Colonic mucosa (tissue), 4 donors: ENCODE data around the gene FARP2. TPM values are rescaled to one million over a fixed set of nuclear protein-coding genes. Genes with fewer than 3 reads are reported as not detected.

ENCODE experiments used
- DNase-seq: peaks from one replicate; pipeline ENCODE4 v3.0.0-alpha.2; 2020
- H3K27ac ChIP-seq: fragments of 200-600 bp; one replicate; pipeline ENCODE4 v1.8.0; 2021
- H3K27me3 ChIP-seq: fragments of 200-600 bp; one replicate; pipeline ENCODE4 v1.8.0; 2021
- H3K36me3 ChIP-seq: fragments of 200-600 bp; one replicate; pipeline ENCODE4 v1.8.0; 2021
- H3K4me1 ChIP-seq: fragments of 200-600 bp; one replicate; pipeline ENCODE4 v1.8.0; 2021; ENCODE audit warnings: mild to moderate bottlenecking
- H3K4me3 ChIP-seq: fragments of 200-600 bp; one replicate; pipeline ENCODE4 v1.8.0; 2021
- H3K9ac ChIP-seq, 2 donors: one replicate each; pipeline ENCODE4 v1.7.0; 2013; ENCODE audit warnings: control low read depth in 2 of 2, low read depth in 2 of 2, low read length in 2 of 2
- H3K9me3 ChIP-seq: fragments of 200-600 bp; one replicate; pipeline ENCODE4 v1.8.0; 2021
- intact Hi-C: fragments of 100-400 bp; cut with DNase I; formaldehyde crosslinking; loops from one replicate; pipeline ENCODE4 v1.14.1; 2022
- total RNA-seq, 2 donors: library from RNA; stranded (reverse); fragmentation: NEBNext Ultra II Directional in 1 of 2; extraction: Animal tissue kit (Norgen Biotek cat#: 25700) in 1 of 2; gene quantifications; one replicate each; pipeline ENCODE4 v1.2.1, GENCODE V29; 2021
- TF ChIP-seq, protein P1 (sequence below): fragments of 200-600 bp; IDR thresholded peaks from one replicate; pipeline ENCODE4 v1.8.0; 2022; ENCODE audit warnings: antibody characterized with exemption, mild to moderate bottlenecking
- donor health status: healthy.
- donor health status: DM: no; HTN: no; CAD: no.
- donor health status: DM: no; HTN: no; CAD: no.

FARP2 gene
- total RNA-seq, 2 donors from 2014 or later: 107 to 122 TPM

DNA sequence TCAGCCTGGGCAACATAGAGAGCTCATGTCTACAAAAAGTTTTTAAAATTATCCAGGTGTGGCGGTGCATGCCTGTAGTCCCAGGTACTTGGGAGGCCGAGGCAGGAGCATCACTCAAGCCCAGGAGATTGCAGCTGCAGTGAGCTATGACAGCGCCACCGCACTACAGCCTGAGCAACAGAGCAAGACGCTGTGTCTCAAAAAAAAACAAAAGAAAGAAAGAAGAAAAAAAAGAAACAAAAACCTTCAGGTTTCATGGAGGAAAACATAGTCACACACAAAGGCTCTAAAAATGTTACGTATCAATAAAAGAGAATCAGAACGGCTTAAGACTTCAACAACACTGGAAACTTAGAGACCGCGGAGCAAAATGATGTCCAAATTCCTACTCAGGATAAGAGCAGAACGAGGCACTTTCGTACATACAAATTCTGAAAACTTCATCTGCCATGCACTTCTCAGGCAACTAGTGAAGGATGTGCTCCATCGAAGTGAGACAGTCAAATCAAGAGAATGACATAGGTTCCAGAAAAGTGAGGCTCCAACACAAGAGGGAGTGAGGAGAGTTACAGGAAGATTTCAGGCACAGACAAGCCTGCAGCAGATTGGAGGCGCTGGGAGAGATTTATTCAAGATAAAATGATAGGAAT lies 45.0 kb upstream of the FARP2 start:
- no peaks in the 10 kb centered on the region for H3K27me3 ChIP-seq
- no peaks in the 10 kb centered on the region for H3K4me1 ChIP-seq
- no peaks in the 10 kb centered on the region for H3K9me3 ChIP-seq
- TF ChIP-seq, protein P1, sequence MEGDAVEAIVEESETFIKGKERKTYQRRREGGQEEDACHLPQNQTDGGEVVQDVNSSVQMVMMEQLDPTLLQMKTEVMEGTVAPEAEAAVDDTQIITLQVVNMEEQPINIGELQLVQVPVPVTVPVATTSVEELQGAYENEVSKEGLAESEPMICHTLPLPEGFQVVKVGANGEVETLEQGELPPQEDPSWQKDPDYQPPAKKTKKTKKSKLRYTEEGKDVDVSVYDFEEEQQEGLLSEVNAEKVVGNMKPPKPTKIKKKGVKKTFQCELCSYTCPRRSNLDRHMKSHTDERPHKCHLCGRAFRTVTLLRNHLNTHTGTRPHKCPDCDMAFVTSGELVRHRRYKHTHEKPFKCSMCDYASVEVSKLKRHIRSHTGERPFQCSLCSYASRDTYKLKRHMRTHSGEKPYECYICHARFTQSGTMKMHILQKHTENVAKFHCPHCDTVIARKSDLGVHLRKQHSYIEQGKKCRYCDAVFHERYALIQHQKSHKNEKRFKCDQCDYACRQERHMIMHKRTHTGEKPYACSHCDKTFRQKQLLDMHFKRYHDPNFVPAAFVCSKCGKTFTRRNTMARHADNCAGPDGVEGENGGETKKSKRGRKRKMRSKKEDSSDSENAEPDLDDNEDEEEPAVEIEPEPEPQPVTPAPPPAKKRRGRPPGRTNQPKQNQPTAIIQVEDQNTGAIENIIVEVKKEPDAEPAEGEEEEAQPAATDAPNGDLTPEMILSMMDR: no peak
- DNase-seq: no peak
- H3K27ac ChIP-seq: no peak overlapping the region
- H3K36me3 ChIP-seq: no peaks in the 10 kb centered on the region
- H3K9ac ChIP-seq: no peak overlapping the region
- intact Hi-C loops: no loop called here
- no peak overlapping the region for H3K4me3 ChIP-seq

DNA sequence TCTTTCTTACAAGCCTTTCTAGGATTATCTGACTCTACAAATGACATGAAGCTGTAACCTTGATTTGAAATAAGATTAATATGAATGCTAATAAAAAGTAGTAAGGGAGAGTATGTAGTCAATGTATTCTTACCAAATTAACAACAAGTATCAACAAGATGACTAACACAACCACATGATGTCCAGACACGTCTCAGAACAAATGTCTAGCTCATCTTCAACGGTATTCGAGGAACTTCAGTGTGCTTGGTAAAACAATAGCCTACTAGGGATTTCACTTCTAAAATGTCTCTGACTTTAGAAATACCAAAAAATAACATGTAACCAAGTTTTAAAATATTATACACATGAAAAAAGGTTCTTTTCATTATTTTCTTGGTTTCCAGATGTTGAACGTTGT lies 44.0 kb upstream of the FARP2 start:
- H3K4me3 ChIP-seq: no peak overlapping the region
- no peaks in the 10 kb centered on the region for H3K27me3 ChIP-seq
- intact Hi-C loops: no loop called here
- H3K9ac ChIP-seq: no peak overlapping the region
- no peaks in the 10 kb centered on the region for H3K4me1 ChIP-seq
- no peak overlapping the region for H3K27ac ChIP-seq
- no peaks in the 10 kb centered on the region for H3K9me3 ChIP-seq
- DNase-seq: no peak
- no peaks in the 10 kb centered on the region for H3K36me3 ChIP-seq
- TF ChIP-seq, protein P1: no peak

DNA sequence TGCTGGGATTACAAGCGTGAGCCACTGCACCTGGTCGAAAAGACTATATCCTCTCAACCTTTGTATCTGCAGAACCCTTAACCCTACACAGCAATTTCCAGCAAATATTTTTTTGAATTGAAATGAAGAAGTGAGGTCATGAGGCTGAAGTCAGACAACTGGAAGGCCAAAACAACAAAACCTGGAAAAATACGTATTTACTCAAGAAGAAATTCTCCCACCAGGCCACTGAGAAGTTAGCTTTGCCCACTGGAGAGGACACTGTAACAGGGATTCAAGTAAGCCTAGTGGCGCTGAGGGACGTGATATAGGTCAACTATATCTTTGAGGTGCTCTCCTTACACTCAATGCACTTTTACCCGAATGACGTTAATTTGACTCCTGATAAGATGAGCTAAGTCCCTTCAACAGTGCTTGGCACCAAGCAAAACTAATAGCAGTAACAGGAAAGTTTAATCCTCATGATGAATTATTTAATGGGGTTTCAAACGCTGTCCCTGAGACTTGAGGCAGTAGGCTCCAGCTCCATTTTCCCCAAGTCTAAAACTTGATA lies 42.5 kb upstream of the FARP2 start:
- no peak overlapping the region for H3K9ac ChIP-seq
- intact Hi-C loops: loop anchor here (2.0 kb wide), 1 partner anchor 41 kb away; no protein-coding TSS in a partner anchor
- peak; percentile 4 for DNase-seq

DNA sequence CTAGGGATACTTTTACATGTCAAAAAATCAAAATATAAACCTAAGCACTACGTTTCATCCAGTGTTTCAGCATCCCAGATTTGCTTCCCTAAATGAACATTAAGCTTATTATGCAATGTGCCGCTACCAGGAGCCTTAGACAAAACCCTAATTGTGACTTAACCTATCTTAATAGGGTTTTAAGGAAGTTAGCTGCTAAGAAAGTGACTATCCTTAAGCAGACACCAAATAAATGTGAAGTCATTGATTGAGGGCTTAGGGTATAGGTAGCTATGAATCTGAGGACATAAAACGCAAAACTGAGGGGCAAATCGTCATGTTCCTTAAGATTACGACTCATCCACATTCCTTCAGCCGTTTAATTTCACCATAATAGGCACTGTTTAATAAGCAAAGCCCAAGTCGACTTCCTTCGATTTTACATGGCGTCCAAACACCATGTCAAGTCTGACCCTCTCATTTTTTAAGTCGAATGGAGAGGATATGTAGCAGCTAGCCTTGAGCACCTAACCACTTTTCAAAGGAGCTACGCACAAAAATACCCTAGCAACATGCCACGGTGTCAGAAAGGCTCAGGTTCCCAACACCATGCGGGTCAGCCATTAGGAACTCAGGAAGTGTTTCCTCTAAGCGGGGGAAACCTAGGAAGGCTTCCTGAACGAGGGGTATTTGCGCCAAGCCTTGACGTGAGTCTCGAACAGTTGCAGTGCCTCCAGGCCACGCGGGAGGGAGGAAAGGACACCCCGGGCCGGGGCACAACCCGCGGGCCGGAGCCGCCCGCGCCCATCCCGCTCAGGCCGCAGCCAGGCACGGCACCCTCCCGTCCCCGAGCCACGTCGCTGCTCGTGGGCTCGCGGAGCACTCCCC lies 41.6 kb upstream of the FARP2 start:
- H3K27me3 ChIP-seq: no peaks in the 10 kb centered on the region
- H3K36me3 ChIP-seq: no peaks in the 10 kb centered on the region
- intact Hi-C loops: loop anchor here (2.0 kb wide), 1 partner anchor 42 kb away; no protein-coding TSS in a partner anchor
- no peaks in the 10 kb centered on the region for H3K4me1 ChIP-seq
- no peaks in the 10 kb centered on the region for H3K9me3 ChIP-seq
- H3K9ac ChIP-seq: peak overlapping the region; percentile 88 to 92
- TF ChIP-seq, protein P1: no peak
- peak overlapping the region; percentile 94 for H3K27ac ChIP-seq
- DNase-seq: no peak
- H3K4me3 ChIP-seq: peak overlapping the region; percentile 82

More for the DNA sequence above, 42.5 kb upstream of the FARP2 start:
- Histone ChIP-seq H3K4me3 (no peak overlapping the region), H3K27ac (no peak overlapping the region), H3K9me3 (no peaks in the 10 kb centered on the region), H3K36me3 (no peaks in the 10 kb centered on the region), H3K4me1 (no peaks in the 10 kb centered on the region), H3K27me3 (no peaks in the 10 kb centered on the region)
- TF ChIP-seq, protein P1: no peak

DNA sequence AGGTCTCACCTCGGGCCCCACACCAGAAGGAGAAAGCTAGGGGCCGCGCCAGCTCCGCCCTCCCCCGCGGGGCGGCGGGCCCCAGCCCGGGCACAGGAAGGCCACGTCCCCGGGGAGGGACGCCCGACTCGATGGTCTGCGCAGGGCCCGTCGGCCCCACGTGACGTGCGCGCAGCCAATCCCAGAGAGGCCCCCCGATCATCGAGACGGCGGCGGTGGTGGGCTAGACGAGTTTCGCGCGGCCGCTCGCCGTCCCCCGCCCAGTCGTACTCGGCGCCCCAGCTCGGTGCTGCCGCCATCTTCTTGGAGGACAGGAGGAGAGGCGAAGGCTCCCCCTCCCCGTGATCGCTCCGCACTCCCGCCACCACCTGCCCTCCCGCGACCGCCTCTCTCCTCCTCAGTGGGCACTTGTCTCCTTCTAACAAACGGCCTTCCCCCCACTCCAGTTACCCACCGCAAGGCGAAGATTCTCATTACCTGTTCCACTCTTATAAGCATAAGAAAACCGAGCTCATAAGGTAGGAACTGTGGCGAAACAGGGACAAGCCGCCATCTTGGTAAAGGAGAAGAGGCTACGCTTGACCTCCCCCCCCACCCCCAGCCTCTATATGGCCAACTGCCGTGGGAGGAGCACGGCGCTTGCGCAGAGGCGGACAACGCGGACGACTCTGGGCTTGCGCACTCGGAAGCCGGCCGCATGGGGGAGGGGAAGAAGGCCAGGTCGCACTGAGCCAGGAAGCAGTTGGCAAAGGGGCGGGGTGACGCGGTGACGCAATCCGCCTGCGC lies 40.8 kb upstream of the FARP2 start, which contains the start of gene HDLBP:
Gene HDLBP, minus strand, starts transcription at position 580 of the 786 bp plus-strand sequence. CDS start 48,803 bp downstream, outside the sequence.
- Histone ChIP-seq H3K4me3 (peak within 1 kb of the TSS; percentile 82), H3K27me3 (no peaks in the 10 kb centered on the region), H3K9me3 (no peaks in the 10 kb centered on the region), H3K27ac (peak within 1 kb of the TSS; percentile 94), H3K9ac (peak within 1 kb of the TSS; percentile 91 to 98), H3K4me1 (no peaks in the 10 kb centered on the region), H3K36me3 (no peaks in the 10 kb centered on the region)
- DNase-seq: peak; percentile 100
- intact Hi-C loops: loop anchor here (2.0 kb wide), 1 partner anchor 42 kb away; no protein-coding TSS in a partner anchor
- TF ChIP-seq, protein P1: no peak
